ENCODE results near the gene RAB12.
"Not testable (repeated sequence)": the region's sequence is repeated elsewhere in the genome, so short reads cannot be mapped to it uniquely, and the experiment has no call there.

The RAB12 gene

GRCh38 chr18:8608795-8609658 lies at the start of gene RAB12:
Gene RAB12, plus strand, starts transcription at chr18:8609437. Its CDS starts 3 bp downstream, at chr18:8609440.
- ChIA-PET CTCF (interaction anchor here (0.5 to 1.5 kb wide), 7 partner anchors 9 to 255 kb away, joined by 3 to 22 read pairs (median 3); no protein-coding TSS in a partner anchor), POLR2A (ENCODE audit: low non-redundant PET) (interaction anchor here (0.6 to 0.7 kb wide), 2 partner anchors 17 to 56 kb away, joined by 3 to 6 read pairs; no protein-coding TSS in a partner anchor)
- peak within 1 kb of the TSS; percentile 73 for H3K27ac ChIP-seq
- TF ChIP-seq, protein P1, sequence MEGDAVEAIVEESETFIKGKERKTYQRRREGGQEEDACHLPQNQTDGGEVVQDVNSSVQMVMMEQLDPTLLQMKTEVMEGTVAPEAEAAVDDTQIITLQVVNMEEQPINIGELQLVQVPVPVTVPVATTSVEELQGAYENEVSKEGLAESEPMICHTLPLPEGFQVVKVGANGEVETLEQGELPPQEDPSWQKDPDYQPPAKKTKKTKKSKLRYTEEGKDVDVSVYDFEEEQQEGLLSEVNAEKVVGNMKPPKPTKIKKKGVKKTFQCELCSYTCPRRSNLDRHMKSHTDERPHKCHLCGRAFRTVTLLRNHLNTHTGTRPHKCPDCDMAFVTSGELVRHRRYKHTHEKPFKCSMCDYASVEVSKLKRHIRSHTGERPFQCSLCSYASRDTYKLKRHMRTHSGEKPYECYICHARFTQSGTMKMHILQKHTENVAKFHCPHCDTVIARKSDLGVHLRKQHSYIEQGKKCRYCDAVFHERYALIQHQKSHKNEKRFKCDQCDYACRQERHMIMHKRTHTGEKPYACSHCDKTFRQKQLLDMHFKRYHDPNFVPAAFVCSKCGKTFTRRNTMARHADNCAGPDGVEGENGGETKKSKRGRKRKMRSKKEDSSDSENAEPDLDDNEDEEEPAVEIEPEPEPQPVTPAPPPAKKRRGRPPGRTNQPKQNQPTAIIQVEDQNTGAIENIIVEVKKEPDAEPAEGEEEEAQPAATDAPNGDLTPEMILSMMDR (conservative IDR thresholded peaks at IDR 0.05; ENCODE audit: low read depth) = peak; percentile 91
- DNase-seq (ENCODE audit: low spot score) = peak; percentile 85

DNA sequence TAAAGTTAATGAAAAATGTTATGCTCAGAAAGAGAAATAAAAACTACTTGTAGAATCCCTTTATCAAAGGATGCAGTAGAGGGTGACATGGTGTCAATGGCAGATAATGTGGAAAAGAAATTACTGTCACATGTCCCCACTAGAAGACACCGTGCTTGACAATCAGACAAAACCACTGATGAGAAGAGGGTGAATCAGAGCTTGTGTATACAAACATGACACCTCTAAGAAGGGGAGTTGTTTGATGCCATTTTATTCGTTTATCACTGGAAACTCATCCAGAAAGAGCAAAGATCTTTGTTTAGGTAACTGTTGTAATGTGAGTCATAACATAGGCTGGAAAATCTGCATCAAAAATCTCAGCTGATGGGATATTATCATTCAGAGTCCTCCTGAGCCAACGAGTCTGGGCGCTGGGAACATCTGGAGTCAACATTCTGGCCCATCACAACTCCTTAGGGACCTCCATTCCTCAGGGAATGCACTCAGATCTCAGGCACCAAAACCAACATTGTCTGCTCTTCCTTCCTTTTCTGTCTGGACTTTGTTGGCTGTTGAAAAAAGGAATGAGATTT lies 49.5 kb upstream of the RAB12 start:
- no peak for DNase-seq (ENCODE audit: low spot score)
- TF ChIP-seq, protein P1 (conservative IDR thresholded peaks at IDR 0.05; ENCODE audit: low read depth) = no peak
- H3K27ac ChIP-seq = no peak overlapping the region
- CTCF ChIA-PET = no interaction called here
- POLR2A ChIA-PET (ENCODE audit: low non-redundant PET) = no interaction called here

DNA sequence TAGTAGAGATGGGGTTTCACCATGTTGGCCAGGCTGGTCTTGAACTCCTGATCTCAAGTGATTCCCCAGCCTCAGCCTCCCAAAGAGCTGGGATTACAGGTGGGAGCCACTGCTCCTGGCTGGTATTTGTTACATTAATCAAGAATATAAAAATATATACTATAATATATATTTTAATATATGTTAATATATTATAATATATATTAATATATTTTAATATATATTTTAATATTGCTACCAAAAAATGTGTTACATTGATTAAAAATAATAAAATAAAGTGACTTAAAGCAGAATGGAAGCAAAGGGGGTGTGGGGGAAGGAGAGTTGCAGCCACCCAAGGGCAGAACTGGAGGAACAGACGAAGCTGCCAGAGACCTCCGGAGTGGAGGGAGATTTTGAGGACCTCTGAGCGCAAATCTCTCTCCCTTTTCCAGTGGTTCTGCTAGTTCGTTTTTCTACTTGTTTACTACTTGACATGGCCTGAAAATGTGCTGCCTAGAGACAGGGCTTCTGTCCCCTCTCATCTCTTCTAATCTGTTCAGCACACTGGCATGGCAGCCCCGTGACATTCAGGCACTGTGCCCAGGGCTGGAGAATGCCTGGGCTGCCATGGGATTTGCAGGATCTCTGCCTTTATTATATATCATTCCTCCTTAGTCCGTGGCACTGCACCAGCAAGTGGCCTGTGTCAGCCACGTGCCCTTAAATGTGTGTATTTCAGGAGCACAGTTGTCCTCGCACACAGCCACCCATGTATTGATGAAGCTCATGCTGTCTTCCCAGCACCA lies 47.9 kb upstream of the RAB12 start:
- CTCF ChIA-PET = no interaction called here
- POLR2A ChIA-PET (ENCODE audit: low non-redundant PET) = no interaction called here
- H3K27ac ChIP-seq = no peak overlapping the region
- no peak for DNase-seq (ENCODE audit: low spot score)
- TF ChIP-seq, protein P1 (conservative IDR thresholded peaks at IDR 0.05; ENCODE audit: low read depth) = no peak

- POLR2A ChIA-PET (ENCODE audit: low non-redundant PET) = no interaction called here
- TF ChIP-seq, protein P1 (conservative IDR thresholded peaks at IDR 0.05; ENCODE audit: low read depth) = no peak
- no peak for DNase-seq (ENCODE audit: low spot score)
- CTCF ChIA-PET = no interaction called here
- H3K27ac ChIP-seq = no peak overlapping the region
Measured at GRCh38 chr18:8562070-8562469, 47.2 kb upstream of the RAB12 start.

- H3K27ac ChIP-seq = no peak overlapping the region
- POLR2A ChIA-PET (ENCODE audit: low non-redundant PET) = no interaction called here
- DNase-seq (ENCODE audit: low spot score) = no peak
- TF ChIP-seq, protein P1 (conservative IDR thresholded peaks at IDR 0.05; ENCODE audit: low read depth) = no peak
- CTCF ChIA-PET = no interaction called here
Measured at GRCh38 chr18:8562919-8563318, 46.3 kb upstream of the RAB12 start.

DNA sequence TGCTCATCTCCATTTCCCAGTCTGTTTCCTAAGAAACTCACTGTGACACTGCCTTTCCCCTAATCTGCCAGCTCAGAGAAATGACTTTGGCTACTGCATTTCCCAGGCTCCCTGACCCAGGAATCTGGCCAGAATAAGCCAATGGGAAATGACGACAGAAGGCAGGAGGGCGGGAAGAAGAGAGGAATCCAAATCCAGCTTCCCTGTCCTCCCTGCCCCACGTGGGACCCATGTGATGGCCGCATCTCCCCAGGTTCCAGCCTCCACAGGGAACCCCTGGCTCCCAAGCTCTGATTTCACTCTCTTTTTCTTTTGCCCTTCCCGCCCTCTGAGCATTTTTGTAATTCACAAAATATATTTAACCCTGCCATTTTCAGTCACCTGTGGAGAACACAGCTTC lies 37.8 kb upstream of the RAB12 start:
- ChIA-PET CTCF (no interaction called here), POLR2A (ENCODE audit: low non-redundant PET) (no interaction called here)
- no peak for DNase-seq (ENCODE audit: low spot score)
- no peak overlapping the region for H3K27ac ChIP-seq
- TF ChIP-seq, protein P1 (conservative IDR thresholded peaks at IDR 0.05; ENCODE audit: low read depth) = no peak

GRCh38 chr18:8573766-8574165 lies 35.5 kb upstream of the RAB12 start:
- DNase-seq (ENCODE audit: low spot score); H3K27ac ChIP-seq; CTCF ChIA-PET; POLR2A ChIA-PET (ENCODE audit: low non-redundant PET): not testable (repeated sequence)

Data from RWPE1 (cell line).